Liver (tissue), 9 donors: Measurements from ENCODE around the gene DAAM1. TPM values are rescaled to one million over a fixed set of nuclear protein-coding genes. Genes with fewer than 3 reads are reported as not detected.
A peak's percentile ranks its signal among the peaks of the same experiment; 100 is the strongest.

Experiments used
- DNase-seq: peaks from one replicate; pipeline ENCODE4 v3.0.0-alpha.2; 2017; ENCODE audit warnings: low spot score
- H3K27ac ChIP-seq, 2 donors: one replicate each; pipeline ENCODE4 v1.7.0; 2013; ENCODE audit warnings: inconsistent platforms in 2 of 2, low read length in 2 of 2, control low read depth in 1 of 2, low read depth in 1 of 2, mild to moderate bottlenecking in 1 of 2
- H3K27me3 ChIP-seq, 4 donors: one replicate each; pipeline versions ENCODE4 v1.6.1 to v1.7.0; 2013; ENCODE audit warnings: low read length in 3 of 4, inconsistent platforms in 1 of 4, mild to moderate bottlenecking in 1 of 4, moderate library complexity in 1 of 4; ENCODE audit not compliant: control insufficient read depth in 4 of 4, insufficient read depth in 4 of 4
- H3K36me3 ChIP-seq, 4 donors: one replicate each; pipeline versions ENCODE4 v1.6.1 to v1.7.0; 2013; ENCODE audit warnings: low read length in 3 of 4, mild to moderate bottlenecking in 3 of 4, low read depth in 1 of 4, moderate library complexity in 1 of 4; ENCODE audit not compliant: control insufficient read depth in 4 of 4, insufficient read depth in 3 of 4
- H3K4me1 ChIP-seq, 4 donors: one replicate each; pipeline versions ENCODE4 v1.6.1 to v1.7.0; 2013; ENCODE audit warnings: low read length in 3 of 4, mild to moderate bottlenecking in 3 of 4, moderate library complexity in 1 of 4; ENCODE audit not compliant: control insufficient read depth in 4 of 4, insufficient read depth in 4 of 4
- H3K4me3 ChIP-seq, 3 donors: one replicate each; pipeline versions ENCODE4 v1.6.1 to v1.7.0; 2013; ENCODE audit warnings: low read length in 3 of 3, control low read depth in 1 of 3, low read depth in 1 of 3, mild to moderate bottlenecking in 1 of 3
- H3K9ac ChIP-seq, 2 donors: one replicate each; pipeline ENCODE4 v1.7.0; 2013; ENCODE audit warnings: low read length in 2 of 2, mild to moderate bottlenecking in 2 of 2, moderate library complexity in 2 of 2, control low read depth in 1 of 2, low read depth in 1 of 2
- H3K9me3 ChIP-seq, 4 donors: one replicate each; pipeline versions ENCODE4 v1.6.1 to v1.7.0; 2013; ENCODE audit warnings: low read length in 3 of 4; ENCODE audit not compliant: control insufficient read depth in 4 of 4
- ATF3 ChIP-seq: IDR thresholded peaks from 2 replicates; pipeline ENCODE4 v1.6.1; 2016; ENCODE audit warnings: antibody characterized with exemption
- CTCF ChIP-seq: fragments of 150-350 bp; IDR thresholded peaks from 2 replicates; pipeline ENCODE4 v1.5.1; 2017; ENCODE audit warnings: improper control_type of control experiment, low read depth, low read length; ENCODE audit not compliant: missing input control
- EGR1 ChIP-seq, 2 donors: IDR thresholded peaks; 2 replicates each; pipeline ENCODE4 v1.6.1; 2016 to 2018; ENCODE audit warnings: antibody characterized with exemption in 2 of 2, low read depth in 2 of 2
- FOXA1 ChIP-seq: IDR thresholded peaks from 2 replicates; pipeline ENCODE4 v1.6.1; 2016; ENCODE audit warnings: antibody characterized with exemption
- FOXA2 ChIP-seq: IDR thresholded peaks from 2 replicates; pipeline ENCODE4 v1.6.1; 2016; ENCODE audit warnings: antibody characterized with exemption
- HNF4A ChIP-seq, 2 donors: conservative IDR thresholded peaks; 2 replicates each; pipeline ENCODE4 v1.6.1; 2016; ENCODE audit warnings: antibody characterized with exemption in 2 of 2, mild to moderate bottlenecking in 2 of 2
- HNF4G ChIP-seq: IDR thresholded peaks from 2 replicates; pipeline ENCODE4 v1.6.1; 2016; ENCODE audit warnings: antibody characterized with exemption
- JUND ChIP-seq, 2 donors: IDR thresholded peaks; 2 replicates each; pipeline ENCODE4 v1.6.1; 2016; ENCODE audit warnings: antibody characterized with exemption in 2 of 2
- MAX ChIP-seq: IDR thresholded peaks from 2 replicates; pipeline ENCODE4 v1.6.1; 2016; ENCODE audit warnings: antibody characterized with exemption
- NR2F2 ChIP-seq: IDR thresholded peaks from 2 replicates; pipeline ENCODE4 v1.6.1; 2016; ENCODE audit warnings: antibody characterized with exemption
- RAD21 ChIP-seq, 2 donors: IDR thresholded peaks; 2 replicates each; pipeline ENCODE4 v1.6.1; 2016; ENCODE audit warnings: antibody characterized with exemption in 2 of 2, mild to moderate bottlenecking in 2 of 2
- REST ChIP-seq: IDR thresholded peaks from 2 replicates; pipeline ENCODE4 v1.6.1; 2016; ENCODE audit warnings: antibody characterized with exemption, mild to moderate bottlenecking
- RXRA ChIP-seq, 2 donors: IDR thresholded peaks; 2 replicates each; pipeline ENCODE4 v1.6.1; 2017 to 2018; ENCODE audit warnings: antibody characterized with exemption in 2 of 2, mild to moderate bottlenecking in 1 of 2
- SP1 ChIP-seq: IDR thresholded peaks from 2 replicates; pipeline ENCODE4 v1.6.1; 2018; ENCODE audit warnings: antibody characterized with exemption, mild to moderate bottlenecking
- YY1 ChIP-seq: IDR thresholded peaks from 2 replicates; pipeline ENCODE4 v1.6.1; 2016; ENCODE audit warnings: antibody characterized with exemption, mild to moderate bottlenecking
- ZBTB33 ChIP-seq: IDR thresholded peaks from 2 replicates; pipeline ENCODE4 v1.6.1; 2016; ENCODE audit warnings: antibody characterized with exemption
- WGBS: extraction: QIAGEN DNeasy Blood & Tissue Kit; methylation state at CpG from one replicate; pipeline ENCODE4 v1.1.7; 2013; 5-methylcytosine and 5-hydroxymethylcytosine counted together
- polyA plus RNA-seq, 2 donors: library from polyadenylated mRNA; stranded (reverse) in 1 of 2; unstranded in 1 of 2; fragments of 200-250 nt in 1 of 2; fragments of >200 nt in 1 of 2; fragmentation: Nextera tagmentation in 1 of 2; extraction: Ambion mirVana in 1 of 2; gene quantifications; one replicate each; pipeline versions ENCODE4 v1.2.1 to v1.2.3, GENCODE V29; 2013 to 2015
- total RNA-seq, 2 donors: library from RNA; depleted of rRNA; stranded (reverse); fragments of >200 nt; gene quantifications; one replicate each; pipeline ENCODE4 v1.2.3, GENCODE V29; 2014
- donor health status: healthy.
- donor health status: healthy.
- donor health status: healthy.
- donor health status: healthy.
- donor health status: healthy.

DAAM1 gene
- total and polyA plus RNA-seq, 4 donors: 9.5 to 28.4 (median 18.5) TPM

GRCh38 chr14:59317798-59318505 lies 129.5 kb downstream of the DAAM1 start:
- Histone ChIP-seq H3K9me3 (no peaks in the 10 kb centered on the region), H3K4me3 (no peak overlapping the region), H3K27me3 (no peaks in the 10 kb centered on the region), H3K4me1 (peaks cover 10 to 64% (median 54%) of the 10 kb centered on the region in 4 donors), H3K27ac (peak overlapping the region in 1 of 2 donors; percentile 6), H3K9ac (no peak overlapping the region), H3K36me3 (peaks cover 0 to 2% (median 0%) of the 10 kb centered on the region in 4 donors)
- 56% methylated on average over 5 of the region's 5 CpGs for WGBS
- no peak for TF ChIP-seq JUND (IDR thresholded peaks at IDR 0.05)
- TF ChIP-seq RXRA (IDR thresholded peaks at IDR 0.05): no peak
- no peak for TF ChIP-seq REST
- peak in 1 of 2 donors; percentile 15 for TF ChIP-seq HNF4A (conservative IDR thresholded peaks at IDR 0.05)
- no peak for TF ChIP-seq FOXA2
- TF ChIP-seq SP1: no peak
- no peak for TF ChIP-seq YY1
- no peak for TF ChIP-seq CTCF
- DNase-seq: no peak

GRCh38 chr14:59318908-59319307 lies 130.4 kb downstream of the DAAM1 start:
- no peaks in the 10 kb centered on the region for H3K27me3 ChIP-seq
- 40% methylated on average over 4 of the region's 4 CpGs for WGBS
- no peak overlapping the region for H3K4me3 ChIP-seq
- peak in 1 of 2 donors; percentile 10 for TF ChIP-seq EGR1 (IDR thresholded peaks at IDR 0.05; ENCODE audit: low read depth in 2 of 2)
- TF ChIP-seq FOXA1: no peak
- TF ChIP-seq FOXA2: no peak
- TF ChIP-seq ATF3: peak; percentile 59
- peak; percentile 51 to 56 for TF ChIP-seq HNF4A (conservative IDR thresholded peaks at IDR 0.05)
- TF ChIP-seq HNF4G: no peak
- TF ChIP-seq RAD21 (IDR thresholded peaks at IDR 0.05): peak; percentile 25 to 54
- peak; percentile 38 for TF ChIP-seq YY1
- TF ChIP-seq JUND (IDR thresholded peaks at IDR 0.05): peak in 1 of 2 donors; percentile 49
- no peak for TF ChIP-seq CTCF
- TF ChIP-seq ZBTB33: no peak
- TF ChIP-seq SP1: peak; percentile 23
- peak; percentile 68 for TF ChIP-seq NR2F2
- TF ChIP-seq RXRA (IDR thresholded peaks at IDR 0.05): peak; percentile 73 to 80
- no peak for TF ChIP-seq MAX
- H3K4me1 ChIP-seq: peaks cover 10 to 54% (median 46%) of the 10 kb centered on the region in 4 donors
- no peak overlapping the region for H3K27ac ChIP-seq
- DNase-seq: no peak
- H3K9me3 ChIP-seq: no peaks in the 10 kb centered on the region
- no peak overlapping the region for H3K9ac ChIP-seq
- H3K36me3 ChIP-seq: peaks cover 0 to 4% (median 3%) of the 10 kb centered on the region in 4 donors
